ENCODE data around the gene ZNF746. TPM values are rescaled to one million over a fixed set of nuclear protein-coding genes. Genes with fewer than 3 reads are reported as not detected.

The ZNF746 gene
- total and polyA plus RNA-seq, 10 of the 15 experiments (the other 5 are each of a cell fraction or from before 2014, with no cell fraction given), result 1.2 to 19.0 (median 6.3) TPM

DNA sequence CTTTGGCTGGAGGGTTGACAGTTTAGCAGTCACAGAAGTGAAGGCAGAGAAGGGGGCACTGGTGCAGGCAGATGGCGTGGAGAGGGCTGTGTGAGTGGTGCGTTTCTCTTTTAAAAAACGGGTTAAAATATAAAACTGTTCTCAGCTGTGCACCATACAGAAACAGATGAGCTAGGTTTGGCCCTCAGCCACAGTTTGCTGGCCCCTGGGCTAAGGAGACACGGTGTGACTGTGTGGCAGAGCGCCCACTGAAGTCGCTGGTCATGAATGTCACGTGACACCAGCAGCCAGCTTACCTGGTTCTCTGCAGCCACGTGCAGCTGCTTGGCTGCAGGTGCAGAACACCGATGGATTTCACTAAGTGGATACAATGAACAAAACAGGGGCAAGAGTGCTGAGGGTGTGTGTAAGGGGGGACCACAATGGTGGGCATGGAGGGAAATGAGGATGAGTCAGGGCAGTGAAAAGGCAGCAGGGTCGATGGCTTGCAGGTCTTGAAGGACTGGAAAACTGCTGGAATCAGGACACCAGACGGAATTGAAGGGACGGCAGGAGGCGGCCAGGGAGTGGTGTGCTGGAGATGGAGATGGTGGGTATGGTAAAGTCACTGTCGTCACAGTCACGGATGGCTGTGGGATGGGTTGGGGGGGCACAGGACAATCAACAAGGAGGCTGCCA, 7.4 kb downstream of the ZNF746 start (continued):
- TF ChIP-seq, protein P1, sequence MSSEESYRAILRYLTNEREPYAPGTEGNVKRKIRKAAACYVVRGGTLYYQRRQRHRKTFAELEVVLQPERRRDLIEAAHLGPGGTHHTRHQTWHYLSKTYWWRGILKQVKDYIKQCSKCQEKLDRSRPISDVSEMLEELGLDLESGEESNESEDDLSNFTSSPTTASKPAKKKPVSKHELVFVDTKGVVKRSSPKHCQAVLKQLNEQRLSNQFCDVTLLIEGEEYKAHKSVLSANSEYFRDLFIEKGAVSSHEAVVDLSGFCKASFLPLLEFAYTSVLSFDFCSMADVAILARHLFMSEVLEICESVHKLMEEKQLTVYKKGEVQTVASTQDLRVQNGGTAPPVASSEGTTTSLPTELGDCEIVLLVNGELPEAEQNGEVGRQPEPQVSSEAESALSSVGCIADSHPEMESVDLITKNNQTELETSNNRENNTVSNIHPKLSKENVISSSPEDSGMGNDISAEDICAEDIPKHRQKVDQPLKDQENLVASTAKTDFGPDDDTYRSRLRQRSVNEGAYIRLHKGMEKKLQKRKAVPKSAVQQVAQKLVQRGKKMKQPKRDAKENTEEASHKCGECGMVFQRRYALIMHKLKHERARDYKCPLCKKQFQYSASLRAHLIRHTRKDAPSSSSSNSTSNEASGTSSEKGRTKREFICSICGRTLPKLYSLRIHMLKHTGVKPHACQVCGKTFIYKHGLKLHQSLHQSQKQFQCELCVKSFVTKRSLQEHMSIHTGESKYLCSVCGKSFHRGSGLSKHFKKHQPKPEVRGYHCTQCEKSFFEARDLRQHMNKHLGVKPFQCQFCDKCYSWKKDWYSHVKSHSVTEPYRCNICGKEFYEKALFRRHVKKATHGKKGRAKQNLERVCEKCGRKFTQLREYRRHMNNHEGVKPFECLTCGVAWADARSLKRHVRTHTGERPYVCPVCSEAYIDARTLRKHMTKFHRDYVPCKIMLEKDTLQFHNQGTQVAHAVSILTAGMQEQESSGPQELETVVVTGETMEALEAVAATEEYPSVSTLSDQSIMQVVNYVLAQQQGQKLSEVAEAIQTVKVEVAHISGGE (CRISPR knock-in tag; IDR thresholded peaks at IDR 0.05), result no peak
- TF ChIP-seq BMI1 (IDR thresholded peaks at IDR 0.05; ENCODE audit: borderline replicate concordance), result no peak

DNA sequence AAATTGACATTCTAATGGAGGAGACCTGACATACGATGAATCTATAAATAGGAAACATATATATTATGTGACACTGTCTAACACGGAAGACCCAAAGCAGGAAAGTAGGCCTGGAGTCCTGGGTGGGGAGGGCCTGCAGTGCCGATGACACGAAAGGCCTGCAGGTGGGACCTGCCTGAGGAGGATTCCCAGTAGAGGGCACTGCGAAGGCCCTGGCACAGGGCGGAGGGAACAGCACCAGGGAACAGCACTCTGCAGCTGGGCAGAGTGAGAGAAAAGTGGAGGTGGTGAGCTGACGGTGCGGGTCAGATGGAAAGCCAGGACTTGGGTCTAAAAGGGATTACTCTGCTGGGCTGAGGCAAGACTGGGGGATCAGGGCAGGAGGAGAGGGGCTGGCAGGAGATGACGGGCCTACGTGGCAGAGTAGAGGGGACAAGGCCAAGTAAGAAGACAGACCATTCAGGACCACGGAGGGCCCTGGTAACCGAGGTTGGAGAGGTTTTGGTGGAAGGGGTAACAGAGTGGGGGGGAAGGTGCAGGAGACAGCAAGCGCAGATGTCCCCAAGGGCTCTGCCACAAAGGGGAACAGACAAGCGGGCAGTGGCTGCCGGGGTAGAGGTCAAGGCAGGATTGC, 8.1 kb downstream of the ZNF746 start:
- Histone ChIP-seq H3K79me2 (ENCODE audit: control insufficient read depth, insufficient read depth, low read length) (no peaks in the 10 kb centered on the region), H3K4me3 (no peak overlapping the region), H4K20me1 (ENCODE audit: control insufficient read depth, insufficient read depth) (no peaks in the 10 kb centered on the region), H3K27ac (ENCODE audit: control insufficient read depth, insufficient read depth) (no peak overlapping the region), H2AFZ (ENCODE audit: control insufficient read depth, low read depth, low read length) (no peak overlapping the region), H3K4me1 (ENCODE audit: control insufficient read depth, insufficient read depth, low read length) (no peaks in the 10 kb centered on the region), H3K27me3 (replicated peaks in 1 of 2; ENCODE audit: control insufficient read depth in 2 of 2, insufficient read depth in 2 of 2, low read length in 1 of 2) (no peaks in the 10 kb centered on the region), H3K36me3 (ENCODE audit: control insufficient read depth in 2 of 2, insufficient read depth in 2 of 2, low read length in 1 of 2) (peaks cover 15 to 25% of the 10 kb centered on the region in 2 experiments), H3K9ac (ENCODE audit: control insufficient read depth, insufficient read depth, low read length) (no peak overlapping the region), H3K9me3 (replicated peaks; ENCODE audit: control insufficient read depth, insufficient read depth, low read length) (no peaks in the 10 kb centered on the region), H3K4me2 (ENCODE audit: control insufficient read depth, insufficient read depth) (no peak overlapping the region)
- 97% methylated on average over 15 of the region's 15 CpGs for WGBS (ENCODE audit: insufficient coverage, insufficient replicate concordance, low lambda C conversion rate, missing lambda C conversion rate)
- peak; percentile 49; the same call in 2 of the 3 replicates for ATAC-seq
- intact Hi-C loops (cut with micrococcal nuclease; ENCODE audit: unreplicated experiment), result no loop called here
- RAD21 ChIA-PET (ENCODE audit: unreplicated experiment), result no interaction called here
- no peak for FAIRE-seq
- SMC1A ChIA-PET (ENCODE audit: uncharacterized antibody, unreplicated experiment), result no interaction called here
- CTCF ChIA-PET, result no interaction called here
- BruUV-seq (replicated peaks), result no TSS peak
- no peak for DNase-seq (ENCODE audit: low read depth, low spot score)
- TF ChIP-seq, protein P2, sequence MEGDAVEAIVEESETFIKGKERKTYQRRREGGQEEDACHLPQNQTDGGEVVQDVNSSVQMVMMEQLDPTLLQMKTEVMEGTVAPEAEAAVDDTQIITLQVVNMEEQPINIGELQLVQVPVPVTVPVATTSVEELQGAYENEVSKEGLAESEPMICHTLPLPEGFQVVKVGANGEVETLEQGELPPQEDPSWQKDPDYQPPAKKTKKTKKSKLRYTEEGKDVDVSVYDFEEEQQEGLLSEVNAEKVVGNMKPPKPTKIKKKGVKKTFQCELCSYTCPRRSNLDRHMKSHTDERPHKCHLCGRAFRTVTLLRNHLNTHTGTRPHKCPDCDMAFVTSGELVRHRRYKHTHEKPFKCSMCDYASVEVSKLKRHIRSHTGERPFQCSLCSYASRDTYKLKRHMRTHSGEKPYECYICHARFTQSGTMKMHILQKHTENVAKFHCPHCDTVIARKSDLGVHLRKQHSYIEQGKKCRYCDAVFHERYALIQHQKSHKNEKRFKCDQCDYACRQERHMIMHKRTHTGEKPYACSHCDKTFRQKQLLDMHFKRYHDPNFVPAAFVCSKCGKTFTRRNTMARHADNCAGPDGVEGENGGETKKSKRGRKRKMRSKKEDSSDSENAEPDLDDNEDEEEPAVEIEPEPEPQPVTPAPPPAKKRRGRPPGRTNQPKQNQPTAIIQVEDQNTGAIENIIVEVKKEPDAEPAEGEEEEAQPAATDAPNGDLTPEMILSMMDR (IDR thresholded peaks at IDR 0.05 in 2 of 3, conservative IDR thresholded peaks at IDR 0.05 in 1 of 3; ENCODE audit: control insufficient read depth in 2 of 3, extremely low read depth in 1 of 3, insufficient read depth in 1 of 3, low read depth in 3 of 3, low read length in 3 of 3), result peak in 1 of 3 experiments; percentile 12; a peak in 1 of 6 replicates
- no peak for TF ChIP-seq NFIC (IDR thresholded peaks at IDR 0.05; ENCODE audit: low read depth, low read length)
- POLR2A ChIA-PET, result no interaction called here
- in situ Hi-C loops (cut with MboI), result no loop called here
